Hepatocyte (in vitro differentiated cells): ENCODE results near the gene SLC15A3.

Source experiments
- EZH2 ChIP-seq: fragments of 200-600 bp; sonication (generic); IDR thresholded peaks from 2 replicates; pipeline ENCODE4 v1.6.1; 2016; ENCODE audit warnings: antibody characterized with exemption, mild to moderate bottlenecking, borderline replicate concordance
- EZH2phosphoT487 ChIP-seq: fragments of 200-600 bp; sonication (generic); IDR thresholded peaks from one replicate; pipeline ENCODE4 v1.6.1; 2018; ENCODE audit warnings: antibody characterized with exemption, mild to moderate bottlenecking, low read depth, moderate library complexity; ENCODE audit not compliant: unreplicated experiment, severe bottlenecking
- TF ChIP-seq, protein P1 (sequence below): fragments of 200-600 bp; sonication (generic); IDR thresholded peaks from 2 replicates; pipeline ENCODE4 v1.5.1; 2016; ENCODE audit warnings: antibody characterized with exemption, mild to moderate bottlenecking; ENCODE audit not compliant: poor library complexity

DNA sequence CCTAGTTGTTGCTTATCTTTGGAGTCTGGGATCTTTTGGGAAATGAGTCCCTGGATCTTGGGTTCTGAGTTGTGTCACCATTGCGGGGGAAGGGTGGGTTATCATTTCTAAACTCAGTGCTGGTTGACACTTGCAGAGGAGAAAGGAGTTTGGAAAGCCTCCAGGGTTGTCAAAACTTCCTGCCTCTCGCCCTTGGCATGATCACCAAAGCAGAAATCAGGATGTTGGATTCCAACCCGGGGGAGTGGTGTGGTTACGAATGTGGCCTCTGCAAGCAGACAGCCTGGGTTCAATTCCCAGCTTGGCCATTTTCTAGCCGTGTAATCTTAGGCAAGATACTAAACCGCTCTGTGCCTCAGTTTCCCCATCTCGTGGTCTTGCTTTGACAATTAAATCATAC, 43.8 kb upstream of the SLC15A3 start:
- TF ChIP-seq, protein P1, sequence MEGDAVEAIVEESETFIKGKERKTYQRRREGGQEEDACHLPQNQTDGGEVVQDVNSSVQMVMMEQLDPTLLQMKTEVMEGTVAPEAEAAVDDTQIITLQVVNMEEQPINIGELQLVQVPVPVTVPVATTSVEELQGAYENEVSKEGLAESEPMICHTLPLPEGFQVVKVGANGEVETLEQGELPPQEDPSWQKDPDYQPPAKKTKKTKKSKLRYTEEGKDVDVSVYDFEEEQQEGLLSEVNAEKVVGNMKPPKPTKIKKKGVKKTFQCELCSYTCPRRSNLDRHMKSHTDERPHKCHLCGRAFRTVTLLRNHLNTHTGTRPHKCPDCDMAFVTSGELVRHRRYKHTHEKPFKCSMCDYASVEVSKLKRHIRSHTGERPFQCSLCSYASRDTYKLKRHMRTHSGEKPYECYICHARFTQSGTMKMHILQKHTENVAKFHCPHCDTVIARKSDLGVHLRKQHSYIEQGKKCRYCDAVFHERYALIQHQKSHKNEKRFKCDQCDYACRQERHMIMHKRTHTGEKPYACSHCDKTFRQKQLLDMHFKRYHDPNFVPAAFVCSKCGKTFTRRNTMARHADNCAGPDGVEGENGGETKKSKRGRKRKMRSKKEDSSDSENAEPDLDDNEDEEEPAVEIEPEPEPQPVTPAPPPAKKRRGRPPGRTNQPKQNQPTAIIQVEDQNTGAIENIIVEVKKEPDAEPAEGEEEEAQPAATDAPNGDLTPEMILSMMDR: no peak
- TF ChIP-seq EZH2phosphoT487 (no peak), EZH2 (no peak)
